ENCODE results near the gene ETNK2.

ETNK2 gene

DNA sequence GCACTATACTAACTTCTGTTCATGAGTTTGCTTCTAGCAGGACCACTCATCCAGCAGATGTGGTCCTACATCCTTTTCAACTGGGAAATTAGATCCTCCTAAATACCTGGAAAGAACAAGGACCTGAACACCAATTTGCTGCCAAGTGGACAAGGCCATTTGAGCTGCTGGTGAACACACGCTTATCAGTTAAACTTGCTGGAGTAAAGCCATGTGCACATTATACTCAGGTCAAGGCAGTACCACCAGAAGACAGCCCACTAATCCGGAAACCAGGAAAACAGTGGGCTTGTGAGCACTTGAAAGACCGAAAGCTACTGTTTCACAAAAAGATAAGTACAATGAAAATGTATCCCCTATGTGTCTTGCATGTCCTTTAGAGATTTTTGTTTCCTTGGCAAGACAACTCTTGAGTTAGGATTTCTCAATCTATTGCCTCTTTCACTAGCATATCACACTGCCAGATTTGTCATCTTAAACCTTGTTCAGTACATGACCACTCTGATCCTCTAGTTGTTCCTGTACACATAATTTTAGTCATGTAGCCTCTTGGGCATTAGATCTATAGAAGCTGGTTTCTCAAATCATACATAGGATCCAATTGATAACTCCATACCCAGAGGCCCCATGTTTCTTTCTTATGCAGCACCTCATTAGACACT is 18.8 kb upstream of the ETNK2 start:
- no peak overlapping the region for H3K9ac ChIP-seq (ENCODE audit: low read depth, low read length, poor library complexity)
- H3K4ac ChIP-seq (ENCODE audit: low read length), result no peak overlapping the region
- H2BK12ac ChIP-seq (ENCODE audit: low read length), result no peak overlapping the region
- no peak overlapping the region for H3K14ac ChIP-seq (ENCODE audit: low read length)
- no peak overlapping the region for H2AFZ ChIP-seq (ENCODE audit: low read length)
- no peak overlapping the region for H3K23ac ChIP-seq (ENCODE audit: low read depth, low read length, poor library complexity)
- H3K18ac ChIP-seq (ENCODE audit: low read length), result no peak overlapping the region
- H3K4me2 ChIP-seq (ENCODE audit: insufficient read depth, low read length, poor library complexity, severe bottlenecking), result no peak overlapping the region
- H3K4me1 ChIP-seq (ENCODE audit: control insufficient read depth in 2 of 2, insufficient read depth in 1 of 2, low read depth in 1 of 2, low read length in 2 of 2), result no peaks in the 10 kb centered on the region
- H2AK5ac ChIP-seq (ENCODE audit: low read depth, low read length), result no peak overlapping the region
- H4K91ac ChIP-seq (ENCODE audit: low read depth, low read length, poor library complexity), result no peak overlapping the region
- no peaks in the 10 kb centered on the region for H3K36me3 ChIP-seq (replicated peaks in 1 of 2; ENCODE audit: control insufficient read depth in 2 of 2, insufficient read depth in 2 of 2, low read length in 2 of 2)
- DNase-seq (ENCODE audit: low spot score), result no peak
- H3K9me3 ChIP-seq (replicated peaks in 1 of 2; ENCODE audit: control insufficient read depth in 2 of 2, insufficient read depth in 1 of 2, low read depth in 1 of 2, low read length in 2 of 2), result peaks cover 2 to 18% of the 10 kb centered on the region in 2 donors
- no CpG with 5 or more reads among the region's 3 CpGs for WGBS, 2 donors (ENCODE audit: extremely low coverage in 2 of 2, insufficient read length in 2 of 2, insufficient replicate concordance in 1 of 2)
- no peak overlapping the region for H2BK5ac ChIP-seq (ENCODE audit: low read length)
- no peak overlapping the region for H2BK120ac ChIP-seq (ENCODE audit: low read depth, low read length)
- peaks cover 0 to 33% (median 0%) of the 10 kb centered on the region in 3 experiments for H3K27me3 ChIP-seq (ENCODE audit: control insufficient read depth in 3 of 3, insufficient read depth in 3 of 3, low read depth in 1 of 3, low read length in 3 of 3)
- no peak overlapping the region for H3K4me3 ChIP-seq (ENCODE audit: low read length in 2 of 2)
- no peak overlapping the region for H3K27ac ChIP-seq (replicated peaks; ENCODE audit: low read length)
- no peak overlapping the region for H4K8ac ChIP-seq (ENCODE audit: low read depth, low read length)
- H2BK15ac ChIP-seq (ENCODE audit: low read length), result no peak overlapping the region
- H3K79me1 ChIP-seq (ENCODE audit: low read depth, low read length), result no peaks in the 10 kb centered on the region

DNA sequence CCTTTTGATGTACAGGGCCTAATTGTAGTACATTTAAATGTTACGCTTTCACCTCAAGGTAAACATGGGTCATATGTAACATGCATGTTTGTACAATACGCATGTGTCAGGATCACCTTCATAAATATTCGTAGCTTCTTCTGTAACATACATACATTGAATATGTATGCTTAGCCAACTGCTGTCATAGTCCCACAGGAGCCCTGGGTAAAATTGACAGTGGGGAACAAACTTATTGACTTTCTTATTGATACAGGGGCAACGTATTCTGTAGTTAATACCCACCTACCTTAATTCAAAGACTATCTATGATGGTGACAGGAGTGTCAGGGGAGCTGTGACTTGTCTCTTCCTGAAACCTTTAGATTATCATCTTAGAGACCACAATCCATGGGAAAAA is 18.0 kb upstream of the ETNK2 start:
- no peak overlapping the region for H2BK5ac ChIP-seq (ENCODE audit: low read length)
- no peaks in the 10 kb centered on the region for H3K36me3 ChIP-seq (replicated peaks in 1 of 2; ENCODE audit: control insufficient read depth in 2 of 2, insufficient read depth in 2 of 2, low read length in 2 of 2)
- H2AFZ ChIP-seq (ENCODE audit: low read length), result no peak overlapping the region
- peaks cover 2 to 18% of the 10 kb centered on the region in 2 donors for H3K9me3 ChIP-seq (replicated peaks in 1 of 2; ENCODE audit: control insufficient read depth in 2 of 2, insufficient read depth in 1 of 2, low read depth in 1 of 2, low read length in 2 of 2)
- H3K4me2 ChIP-seq (ENCODE audit: insufficient read depth, low read length, poor library complexity, severe bottlenecking), result no peak overlapping the region
- no peak overlapping the region for H3K14ac ChIP-seq (ENCODE audit: low read length)
- H3K27me3 ChIP-seq (ENCODE audit: control insufficient read depth in 3 of 3, insufficient read depth in 3 of 3, low read depth in 1 of 3, low read length in 3 of 3), result peaks cover 0 to 25% (median 0%) of the 10 kb centered on the region in 3 experiments
- H4K8ac ChIP-seq (ENCODE audit: low read depth, low read length), result no peak overlapping the region
- no peak overlapping the region for H3K4me3 ChIP-seq (ENCODE audit: low read length in 2 of 2)
- H3K18ac ChIP-seq (ENCODE audit: low read length), result no peak overlapping the region
- H3K23ac ChIP-seq (ENCODE audit: low read depth, low read length, poor library complexity), result no peak overlapping the region
- no peak overlapping the region for H2BK120ac ChIP-seq (ENCODE audit: low read depth, low read length)
- DNase-seq (ENCODE audit: low spot score), result no peak
- H2BK15ac ChIP-seq (ENCODE audit: low read length), result no peak overlapping the region
- H2AK5ac ChIP-seq (ENCODE audit: low read depth, low read length), result no peak overlapping the region
- no peak overlapping the region for H3K4ac ChIP-seq (ENCODE audit: low read length)
- H2BK12ac ChIP-seq (ENCODE audit: low read length), result no peak overlapping the region
- no peak overlapping the region for H4K91ac ChIP-seq (ENCODE audit: low read depth, low read length, poor library complexity)
- H3K4me1 ChIP-seq (ENCODE audit: control insufficient read depth in 2 of 2, insufficient read depth in 1 of 2, low read depth in 1 of 2, low read length in 2 of 2), result no peaks in the 10 kb centered on the region
- H3K27ac ChIP-seq (replicated peaks; ENCODE audit: low read length), result no peak overlapping the region
- no CpG with 5 or more reads among the region's 4 CpGs for WGBS, 2 donors (ENCODE audit: extremely low coverage in 2 of 2, insufficient read length in 2 of 2, insufficient replicate concordance in 1 of 2)
- no peaks in the 10 kb centered on the region for H3K79me1 ChIP-seq (ENCODE audit: low read depth, low read length)
- H3K9ac ChIP-seq (ENCODE audit: low read depth, low read length, poor library complexity), result no peak overlapping the region

DNA sequence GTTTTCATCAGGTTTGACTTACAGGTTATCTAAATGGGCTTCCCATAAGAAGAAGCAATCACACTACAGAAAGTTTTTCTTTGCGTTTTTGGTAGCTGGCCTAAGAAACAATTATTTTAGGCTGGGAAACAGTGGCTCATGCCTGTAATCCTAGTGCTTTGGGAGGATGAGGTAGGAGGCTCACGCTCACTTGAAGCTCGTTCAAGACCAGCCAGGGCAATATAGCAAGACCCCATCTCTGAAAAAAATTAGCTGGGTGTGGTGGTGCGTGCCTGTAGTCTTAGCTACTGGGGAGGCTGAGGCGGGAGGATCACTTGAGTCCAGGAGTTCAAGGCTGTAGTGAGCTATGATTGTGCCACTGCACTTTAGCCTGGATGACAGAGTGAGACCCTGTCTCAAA is 15.9 kb upstream of the ETNK2 start:
- H3K27ac ChIP-seq (replicated peaks; ENCODE audit: low read length), result no peak overlapping the region
- no peak overlapping the region for H2BK5ac ChIP-seq (ENCODE audit: low read length)
- H3K14ac ChIP-seq (ENCODE audit: low read length), result no peak overlapping the region
- H3K79me1 ChIP-seq (ENCODE audit: low read depth, low read length), result no peaks in the 10 kb centered on the region
- no peak overlapping the region for H2AFZ ChIP-seq (ENCODE audit: low read length)
- no peak for DNase-seq (ENCODE audit: low spot score)
- H3K9ac ChIP-seq (ENCODE audit: low read depth, low read length, poor library complexity), result no peak overlapping the region
- H2BK15ac ChIP-seq (ENCODE audit: low read length), result no peak overlapping the region
- H2AK5ac ChIP-seq (ENCODE audit: low read depth, low read length), result no peak overlapping the region
- no peaks in the 10 kb centered on the region for H3K36me3 ChIP-seq (replicated peaks in 1 of 2; ENCODE audit: control insufficient read depth in 2 of 2, insufficient read depth in 2 of 2, low read length in 2 of 2)
- no CpG with 5 or more reads among the region's 5 CpGs for WGBS, 2 donors (ENCODE audit: extremely low coverage in 2 of 2, insufficient read length in 2 of 2, insufficient replicate concordance in 1 of 2)
- H3K9me3 ChIP-seq (replicated peaks in 1 of 2; ENCODE audit: control insufficient read depth in 2 of 2, insufficient read depth in 1 of 2, low read depth in 1 of 2, low read length in 2 of 2), result peaks cover 2 to 18% of the 10 kb centered on the region in 2 donors
- no peak overlapping the region for H3K4me3 ChIP-seq (ENCODE audit: low read length in 2 of 2)
- H3K27me3 ChIP-seq (ENCODE audit: control insufficient read depth in 3 of 3, insufficient read depth in 3 of 3, low read depth in 1 of 3, low read length in 3 of 3), result peaks cover 0 to 23% (median 0%) of the 10 kb centered on the region in 3 experiments
- H3K23ac ChIP-seq (ENCODE audit: low read depth, low read length, poor library complexity), result no peak overlapping the region
- no peak overlapping the region for H2BK12ac ChIP-seq (ENCODE audit: low read length)
- no peak overlapping the region for H4K91ac ChIP-seq (ENCODE audit: low read depth, low read length, poor library complexity)
- H3K4me1 ChIP-seq (ENCODE audit: control insufficient read depth in 2 of 2, insufficient read depth in 1 of 2, low read depth in 1 of 2, low read length in 2 of 2), result no peaks in the 10 kb centered on the region
- no peak overlapping the region for H3K18ac ChIP-seq (ENCODE audit: low read length)
- H2BK120ac ChIP-seq (ENCODE audit: low read depth, low read length), result no peak overlapping the region
- H3K4ac ChIP-seq (ENCODE audit: low read length), result no peak overlapping the region
- no peak overlapping the region for H3K4me2 ChIP-seq (ENCODE audit: insufficient read depth, low read length, poor library complexity, severe bottlenecking)
- no peak overlapping the region for H4K8ac ChIP-seq (ENCODE audit: low read depth, low read length)

DNA sequence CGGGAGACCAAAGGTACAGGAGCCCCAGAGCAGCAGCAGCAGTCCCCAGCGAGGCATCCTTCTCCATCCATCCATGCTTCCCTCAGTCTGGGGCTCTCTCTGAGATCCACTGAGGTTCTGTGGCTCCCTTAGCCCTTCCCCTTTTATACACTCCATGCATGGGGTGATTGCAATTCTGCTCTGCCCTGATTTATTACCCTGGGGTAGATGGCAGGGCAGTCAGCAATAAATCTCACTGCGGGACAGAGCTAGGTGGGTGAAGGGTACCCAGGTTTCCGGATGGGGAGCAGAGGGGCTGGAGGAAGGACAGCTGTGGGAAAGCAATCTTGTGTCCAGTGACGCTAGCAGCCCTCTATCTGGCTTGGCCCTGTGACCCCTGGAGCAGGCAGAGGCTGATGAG is 14.4 kb upstream of the ETNK2 start, which contains the start of gene REN:
Gene REN, minus strand, starts transcription at position 119 of the 400 bp plus-strand sequence. Its CDS starts 44 bp downstream, at position 75.
- H3K36me3 ChIP-seq (replicated peaks in 1 of 2; ENCODE audit: control insufficient read depth in 2 of 2, insufficient read depth in 2 of 2, low read length in 2 of 2), result no peaks in the 10 kb centered on the region
- no peak within 1 kb of the TSS for H3K9ac ChIP-seq (ENCODE audit: low read depth, low read length, poor library complexity)
- H3K4me2 ChIP-seq (ENCODE audit: insufficient read depth, low read length, poor library complexity, severe bottlenecking), result no peak within 1 kb of the TSS
- H3K27ac ChIP-seq (replicated peaks; ENCODE audit: low read length), result no peak within 1 kb of the TSS
- no peak within 1 kb of the TSS for H2BK120ac ChIP-seq (ENCODE audit: low read depth, low read length)
- no peak within 1 kb of the TSS for H3K18ac ChIP-seq (ENCODE audit: low read length)
- no CpG with 5 or more reads among the region's 5 CpGs for WGBS, 2 donors (ENCODE audit: extremely low coverage in 2 of 2, insufficient read length in 2 of 2, insufficient replicate concordance in 1 of 2)
- no peak within 1 kb of the TSS for H3K14ac ChIP-seq (ENCODE audit: low read length)
- H3K79me1 ChIP-seq (ENCODE audit: low read depth, low read length), result no peaks in the 10 kb centered on the region
- no peak within 1 kb of the TSS for H2BK12ac ChIP-seq (ENCODE audit: low read length)
- no peak within 1 kb of the TSS for H2BK5ac ChIP-seq (ENCODE audit: low read length)
- H3K4me3 ChIP-seq (ENCODE audit: low read length in 2 of 2), result no peak within 1 kb of the TSS
- H4K91ac ChIP-seq (ENCODE audit: low read depth, low read length, poor library complexity), result no peak within 1 kb of the TSS
- H2BK15ac ChIP-seq (ENCODE audit: low read length), result no peak within 1 kb of the TSS
- no peaks in the 10 kb centered on the region for H3K4me1 ChIP-seq (ENCODE audit: control insufficient read depth in 2 of 2, insufficient read depth in 1 of 2, low read depth in 1 of 2, low read length in 2 of 2)
- no peak within 1 kb of the TSS for H2AFZ ChIP-seq (ENCODE audit: low read length)
- H4K8ac ChIP-seq (ENCODE audit: low read depth, low read length), result no peak within 1 kb of the TSS
- peaks cover 0 to 23% (median 0%) of the 10 kb centered on the region in 3 experiments for H3K27me3 ChIP-seq (ENCODE audit: control insufficient read depth in 3 of 3, insufficient read depth in 3 of 3, low read depth in 1 of 3, low read length in 3 of 3)
- no peak within 1 kb of the TSS for H3K4ac ChIP-seq (ENCODE audit: low read length)
- peaks cover 2 to 18% of the 10 kb centered on the region in 2 donors for H3K9me3 ChIP-seq (replicated peaks in 1 of 2; ENCODE audit: control insufficient read depth in 2 of 2, insufficient read depth in 1 of 2, low read depth in 1 of 2, low read length in 2 of 2)
- H3K23ac ChIP-seq (ENCODE audit: low read depth, low read length, poor library complexity), result no peak within 1 kb of the TSS
- H2AK5ac ChIP-seq (ENCODE audit: low read depth, low read length), result no peak within 1 kb of the TSS
- no peak for DNase-seq (ENCODE audit: low spot score)

Data from neuronal stem cell (in vitro differentiated cells).